T-helper 2 cell (primary cell): Measurements from ENCODE around the gene THSD4.

Experiments used
- DNase-seq, 5 experiments: peaks; one replicate each; pipeline versions ENCODE4 v3.0.0 to v3.0.0-alpha.2; 2012 to 2022

The THSD4 gene

DNA sequence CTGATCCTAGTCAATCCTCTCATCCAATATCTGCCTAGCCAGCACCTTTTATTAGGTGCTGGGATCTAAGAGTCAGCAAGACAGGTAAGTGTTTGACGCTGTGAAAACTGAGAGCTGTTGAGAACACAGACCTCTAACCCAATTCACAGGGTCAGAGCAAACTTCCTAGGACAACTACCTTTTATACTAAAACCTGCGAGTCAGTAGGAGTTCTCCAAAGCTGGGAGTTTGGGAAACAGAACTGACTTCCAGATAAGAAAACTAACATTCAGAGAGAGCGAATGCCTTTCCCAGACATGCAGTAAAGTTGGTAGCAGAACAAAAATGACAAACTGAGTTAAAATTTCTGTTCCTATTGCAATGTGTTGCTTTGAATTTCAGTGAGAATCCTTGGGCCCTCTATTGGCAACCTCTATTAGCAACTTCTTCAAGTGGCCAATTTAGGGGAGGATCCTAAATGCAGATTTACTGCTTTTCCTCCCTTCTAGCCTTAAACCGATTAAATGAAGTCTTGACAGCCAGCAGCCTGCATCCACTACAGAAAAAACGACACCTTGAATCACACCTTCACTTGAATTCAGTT, 706.4 kb downstream of the THSD4 start:
- no peak for DNase-seq

- no peak for DNase-seq
Measured at GRCh38 chr15:71822890-71823630, 707.8 kb downstream of the THSD4 start.

GRCh38 chr15:71823801-71824200, 708.5 kb downstream of the THSD4 start:
- no peak for DNase-seq

DNA sequence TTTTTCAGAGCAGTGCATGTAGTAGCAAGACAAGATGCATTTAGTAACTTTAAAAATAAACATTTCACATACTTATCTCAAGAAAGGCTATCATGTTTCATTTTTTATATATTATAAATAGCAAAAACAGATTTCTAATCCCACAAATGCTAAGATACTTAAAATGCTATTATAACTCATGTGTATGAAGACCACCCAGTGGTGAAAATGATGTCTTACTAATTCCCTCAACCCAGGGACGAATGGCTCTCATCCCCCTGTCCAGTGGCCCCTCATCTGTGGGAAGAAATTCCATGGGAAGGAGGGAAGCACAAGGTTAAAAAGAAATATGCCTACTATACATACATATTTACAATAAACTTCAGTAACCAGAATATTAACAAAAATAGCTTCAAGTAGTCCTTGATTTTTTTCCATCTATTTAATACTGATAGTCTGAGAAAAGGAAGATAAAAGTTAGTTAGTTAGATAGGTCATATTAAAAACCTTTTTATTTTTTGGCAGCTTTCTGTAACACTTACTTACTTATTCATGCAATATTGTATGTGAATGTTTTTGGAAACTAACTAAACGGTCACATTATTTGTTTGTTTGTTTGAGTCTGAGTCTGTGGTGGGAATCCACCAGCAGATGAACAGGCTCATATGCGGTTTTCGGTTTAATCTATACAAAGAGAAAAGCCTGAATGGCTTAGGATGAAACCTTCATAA, 709.9 kb downstream of the THSD4 start:
- no peak for DNase-seq

DNA sequence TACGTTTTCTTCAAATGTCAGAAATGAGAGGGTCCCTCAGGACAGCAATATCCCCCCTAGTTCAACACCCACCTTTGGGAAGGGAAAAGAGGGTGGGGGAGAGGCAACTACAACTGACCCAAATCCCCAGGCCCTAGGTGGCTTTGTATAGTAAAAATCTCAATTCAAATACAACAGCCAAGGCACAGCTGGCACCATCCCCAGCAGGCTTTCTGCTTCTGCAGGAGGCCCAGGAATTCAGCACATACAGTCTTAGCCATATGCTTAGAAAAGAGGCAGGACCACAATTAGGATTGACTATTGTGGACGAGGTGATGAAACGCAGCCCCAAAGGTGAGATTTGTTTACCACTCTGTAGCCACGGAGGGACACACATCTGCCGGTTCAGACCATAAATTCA, 710.9 kb downstream of the THSD4 start:
- DNase-seq = no peak

DNA sequence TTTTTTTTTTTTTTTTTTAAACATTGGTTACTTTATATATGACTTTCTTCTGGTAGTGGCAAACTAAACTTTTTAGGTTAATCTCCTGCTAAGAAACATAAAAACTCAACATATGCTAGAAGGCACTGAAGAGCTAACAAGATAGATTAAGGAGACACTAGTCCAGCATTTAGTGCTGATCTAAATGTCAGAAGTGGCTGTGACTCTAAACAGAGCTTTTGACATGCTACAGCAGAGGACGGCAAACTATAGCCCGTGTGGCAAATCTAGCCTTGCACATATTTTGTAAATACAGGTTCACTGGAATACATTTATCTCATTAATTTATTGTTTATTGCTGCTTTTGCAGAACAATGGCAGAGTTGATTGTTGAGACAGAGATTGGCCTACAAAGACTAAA, 715.7 kb downstream of the THSD4 start:
- DNase-seq = no peak
